LNCaP clone FGC (cell line): ENCODE measurements around the gene MRGPRF.
"Not testable (repeated sequence)": the region's sequence is repeated elsewhere in the genome, so short reads cannot be mapped to it uniquely, and the experiment has no call there.

Source experiments
- DNase-seq: peaks from one replicate; pipeline ENCODE4 v3.0.0-alpha.2; 2011; ENCODE audit warnings: low read depth
- H3K4me3 ChIP-seq: 2 replicates; pipeline ENCODE4 v1.5.1; 2011; ENCODE audit warnings: mild to moderate bottlenecking, low read depth, low read length, control low read depth
- TF ChIP-seq, protein P1 (sequence below): IDR thresholded peaks from 2 replicates; pipeline ENCODE4 v1.5.1; 2012; ENCODE audit warnings: mild to moderate bottlenecking; ENCODE audit not compliant: control insufficient read depth, insufficient read depth; ENCODE audit errors: extremely low read depth

MRGPRF gene

DNA sequence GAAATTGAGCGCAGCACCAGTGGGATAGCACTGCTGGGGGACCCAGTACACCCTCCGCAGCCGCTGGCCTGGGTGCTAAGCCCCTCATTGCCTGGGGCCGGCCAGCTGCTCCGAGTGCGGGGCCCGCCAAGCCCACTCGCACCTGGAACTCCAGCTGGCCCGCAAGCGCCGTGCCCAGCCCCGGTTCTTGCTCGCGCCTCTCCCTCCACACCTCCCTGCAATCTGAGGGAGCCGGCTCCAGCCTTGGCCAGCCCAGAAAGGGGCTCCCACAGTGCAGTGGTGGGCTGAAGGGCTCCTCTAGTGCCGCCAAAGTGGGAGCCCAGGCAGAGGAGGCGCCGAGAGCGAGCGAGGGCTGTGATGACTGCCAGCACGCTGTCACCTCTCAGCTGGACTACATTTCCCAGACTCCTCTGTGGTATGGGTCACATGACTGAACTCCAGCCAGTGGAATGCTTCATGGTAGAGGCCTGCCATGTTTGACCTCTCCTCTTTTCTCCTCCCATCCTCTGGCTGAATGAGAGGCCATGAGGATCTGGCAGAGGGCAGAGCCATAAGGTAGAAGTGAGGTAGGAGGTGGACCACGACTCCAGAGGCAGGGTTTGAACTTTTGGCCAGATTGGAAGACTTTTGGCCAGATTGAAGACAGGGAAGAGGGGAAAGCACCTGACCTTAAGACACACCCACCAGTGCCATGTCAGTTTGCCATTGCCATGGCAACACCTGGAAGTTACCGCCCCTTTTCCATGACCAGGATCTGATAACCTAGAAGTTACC lies 38.4 kb downstream of the MRGPRF start:
- DNase-seq = peak; percentile 32
- H3K4me3 ChIP-seq = no peak overlapping the region
- TF ChIP-seq, protein P1, sequence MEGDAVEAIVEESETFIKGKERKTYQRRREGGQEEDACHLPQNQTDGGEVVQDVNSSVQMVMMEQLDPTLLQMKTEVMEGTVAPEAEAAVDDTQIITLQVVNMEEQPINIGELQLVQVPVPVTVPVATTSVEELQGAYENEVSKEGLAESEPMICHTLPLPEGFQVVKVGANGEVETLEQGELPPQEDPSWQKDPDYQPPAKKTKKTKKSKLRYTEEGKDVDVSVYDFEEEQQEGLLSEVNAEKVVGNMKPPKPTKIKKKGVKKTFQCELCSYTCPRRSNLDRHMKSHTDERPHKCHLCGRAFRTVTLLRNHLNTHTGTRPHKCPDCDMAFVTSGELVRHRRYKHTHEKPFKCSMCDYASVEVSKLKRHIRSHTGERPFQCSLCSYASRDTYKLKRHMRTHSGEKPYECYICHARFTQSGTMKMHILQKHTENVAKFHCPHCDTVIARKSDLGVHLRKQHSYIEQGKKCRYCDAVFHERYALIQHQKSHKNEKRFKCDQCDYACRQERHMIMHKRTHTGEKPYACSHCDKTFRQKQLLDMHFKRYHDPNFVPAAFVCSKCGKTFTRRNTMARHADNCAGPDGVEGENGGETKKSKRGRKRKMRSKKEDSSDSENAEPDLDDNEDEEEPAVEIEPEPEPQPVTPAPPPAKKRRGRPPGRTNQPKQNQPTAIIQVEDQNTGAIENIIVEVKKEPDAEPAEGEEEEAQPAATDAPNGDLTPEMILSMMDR = no peak

DNA sequence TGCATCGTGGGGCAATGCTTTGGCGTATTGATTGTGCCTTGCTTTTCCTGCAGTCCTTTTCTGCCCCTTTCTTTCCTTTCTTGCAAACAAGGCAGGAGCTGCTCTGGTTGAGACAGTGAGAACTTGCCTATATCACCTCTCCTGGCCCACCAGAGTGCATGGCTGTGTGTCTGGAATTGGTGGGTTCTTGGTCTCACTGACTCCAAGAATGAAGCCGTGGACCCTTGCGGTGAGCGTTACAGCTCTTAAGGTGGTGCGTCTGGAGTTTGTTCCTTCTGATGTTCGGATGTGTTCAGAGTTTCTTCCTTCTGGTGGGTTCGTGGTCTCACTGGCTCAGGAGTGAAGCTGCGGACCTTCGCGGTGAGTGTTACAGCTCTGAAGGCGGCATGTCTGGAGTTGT lies 39.3 kb downstream of the MRGPRF start:
- not testable (repeated sequence) for H3K4me3 ChIP-seq, DNase-seq

DNA sequence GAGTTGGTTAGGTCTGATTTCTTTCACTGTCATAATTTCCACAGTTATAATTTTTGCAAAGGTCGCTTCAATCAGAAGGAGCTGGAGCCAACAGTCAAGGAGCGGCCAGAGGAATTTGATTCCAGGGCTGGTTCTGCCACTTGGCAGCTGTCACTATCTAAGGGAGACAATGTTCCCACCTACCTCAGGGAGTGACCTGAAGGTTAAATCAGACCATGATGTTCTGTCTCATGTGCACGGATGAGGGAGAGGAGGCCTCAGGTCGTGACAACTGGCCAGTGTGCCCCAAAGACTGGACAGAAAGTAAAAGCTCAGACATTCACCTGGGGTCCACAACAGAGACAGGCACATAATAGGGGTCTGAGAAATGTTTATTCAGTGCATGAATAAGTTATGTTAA lies 39.8 kb downstream of the MRGPRF start:
- H3K4me3 ChIP-seq = no peak overlapping the region
- DNase-seq = no peak
- TF ChIP-seq, protein P1 = no peak

DNA sequence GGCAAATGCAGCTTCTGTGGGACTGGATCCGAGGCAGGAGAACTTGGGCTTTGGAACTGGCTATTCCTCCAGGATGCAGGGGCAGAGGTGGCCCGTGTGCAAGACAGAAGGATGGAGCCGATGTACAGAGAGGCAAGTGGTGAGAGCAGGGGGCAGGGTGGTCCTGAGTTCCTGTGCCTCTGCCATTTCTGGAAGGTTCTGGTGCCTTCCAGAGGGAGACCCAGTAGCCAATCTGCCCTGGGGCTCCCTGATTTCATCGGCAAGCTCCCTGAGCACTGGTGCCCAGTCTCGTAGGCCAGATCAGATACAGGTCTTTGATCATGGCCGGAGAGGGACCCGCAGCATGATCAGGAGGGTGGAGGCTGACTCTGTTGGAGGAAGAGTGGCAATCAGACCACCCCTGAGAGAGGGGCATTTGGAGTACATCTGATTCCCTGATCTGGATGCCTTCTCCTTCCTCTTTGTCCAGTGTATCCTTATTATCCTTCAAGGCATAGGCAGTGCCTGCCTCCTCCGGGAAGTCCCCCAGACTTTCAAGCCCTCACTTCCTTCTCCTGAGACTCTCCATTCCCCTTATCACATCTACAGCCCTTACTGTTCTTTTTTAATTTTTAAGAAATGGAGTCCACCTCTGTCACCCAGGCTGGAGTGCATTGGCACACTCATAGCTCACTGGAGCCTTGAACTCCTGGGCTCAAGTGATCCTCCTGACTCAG lies 42.0 kb downstream of the MRGPRF start:
- H3K4me3 ChIP-seq = no peak overlapping the region
- DNase-seq = no peak
- TF ChIP-seq, protein P1 = no peak

DNA sequence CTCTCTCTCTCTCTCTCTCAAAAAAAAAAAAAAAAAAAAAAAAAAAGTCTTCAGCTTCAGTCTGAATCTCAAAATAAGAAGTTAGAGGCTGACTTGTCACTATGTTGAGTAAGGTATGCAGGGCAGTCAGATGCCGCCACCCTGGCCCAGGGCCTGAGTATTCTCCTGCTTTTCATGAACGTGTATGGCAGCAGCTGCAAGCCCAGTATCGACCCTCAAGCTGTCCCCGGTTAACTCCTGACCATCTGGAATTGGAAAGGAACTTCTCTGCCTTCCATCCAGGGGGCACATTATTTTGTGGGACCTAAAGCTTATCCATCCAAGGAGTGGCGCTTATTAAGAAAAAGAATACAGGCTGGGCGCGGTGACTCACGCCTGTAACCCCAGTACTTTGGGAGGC lies 43.7 kb downstream of the MRGPRF start:
- TF ChIP-seq, protein P1 = no peak
- no peak for DNase-seq
- no peak overlapping the region for H3K4me3 ChIP-seq

DNA sequence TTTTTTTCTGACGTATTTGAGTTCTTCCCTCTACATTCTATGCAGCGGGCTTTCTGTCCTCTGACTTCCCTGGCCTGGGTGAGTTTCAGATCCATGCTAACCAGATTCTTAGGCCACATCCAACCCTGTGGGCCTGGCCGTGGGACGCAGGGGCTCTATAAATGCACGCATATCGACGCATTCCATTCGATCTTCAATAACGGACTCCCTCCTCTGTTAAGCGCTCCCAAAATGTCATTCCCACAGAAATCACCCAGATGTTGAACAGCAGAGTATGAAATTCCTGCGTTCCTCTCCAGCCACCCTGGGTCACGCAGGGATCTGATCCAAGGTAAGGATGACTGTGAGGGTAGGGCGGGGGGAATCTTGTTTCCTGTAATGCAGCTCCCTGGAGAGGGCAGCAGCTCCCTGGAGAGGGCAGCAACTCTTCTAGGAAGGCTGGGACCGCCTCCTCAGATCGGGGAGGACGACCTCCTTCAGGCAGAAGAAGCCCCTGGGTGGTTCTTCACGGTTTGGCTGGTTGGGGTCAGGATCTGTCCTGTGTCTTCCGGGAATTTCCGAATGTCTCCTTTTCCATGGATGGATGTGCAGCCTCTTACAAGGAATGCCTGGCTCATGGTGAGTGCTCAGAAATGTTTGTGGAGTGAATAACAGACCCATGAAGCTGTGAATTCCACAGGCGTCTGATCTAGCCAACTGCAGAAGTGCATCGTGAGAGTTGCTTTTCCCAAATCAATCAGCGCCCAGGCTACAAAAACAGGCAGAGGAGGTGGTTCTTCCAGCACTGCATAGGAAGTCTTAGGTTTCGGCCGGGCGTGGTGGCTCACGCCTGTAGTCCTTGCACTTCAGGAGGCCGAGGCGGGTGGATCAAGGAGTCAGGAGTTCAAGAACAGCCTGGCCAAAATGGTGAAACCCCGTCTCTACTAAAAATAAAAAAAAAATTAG lies 44.5 kb downstream of the MRGPRF start:
- H3K4me3 ChIP-seq = no peak overlapping the region
- TF ChIP-seq, protein P1 = no peak
- DNase-seq = no peak
